ENCODE measurements around the gene ZNF750.

- TF ChIP-seq GATA2 (IDR thresholded peaks at IDR 0.05; ENCODE audit: low read depth, low read length): no peak
- TF ChIP-seq GATA3 (IDR thresholded peaks at IDR 0.05; ENCODE audit: low read depth, low read length): no peak
These were observed 21.0 kb upstream of the ZNF750 start for GRCh38 chr17:82860606-82861392.

Measured in SH-SY5Y (cell line).